ENCODE measurements around the gene PAQR6.
"Not testable (repeated sequence)": the region's sequence is repeated elsewhere in the genome, so short reads cannot be mapped to it uniquely, and the experiment has no call there.

DNA sequence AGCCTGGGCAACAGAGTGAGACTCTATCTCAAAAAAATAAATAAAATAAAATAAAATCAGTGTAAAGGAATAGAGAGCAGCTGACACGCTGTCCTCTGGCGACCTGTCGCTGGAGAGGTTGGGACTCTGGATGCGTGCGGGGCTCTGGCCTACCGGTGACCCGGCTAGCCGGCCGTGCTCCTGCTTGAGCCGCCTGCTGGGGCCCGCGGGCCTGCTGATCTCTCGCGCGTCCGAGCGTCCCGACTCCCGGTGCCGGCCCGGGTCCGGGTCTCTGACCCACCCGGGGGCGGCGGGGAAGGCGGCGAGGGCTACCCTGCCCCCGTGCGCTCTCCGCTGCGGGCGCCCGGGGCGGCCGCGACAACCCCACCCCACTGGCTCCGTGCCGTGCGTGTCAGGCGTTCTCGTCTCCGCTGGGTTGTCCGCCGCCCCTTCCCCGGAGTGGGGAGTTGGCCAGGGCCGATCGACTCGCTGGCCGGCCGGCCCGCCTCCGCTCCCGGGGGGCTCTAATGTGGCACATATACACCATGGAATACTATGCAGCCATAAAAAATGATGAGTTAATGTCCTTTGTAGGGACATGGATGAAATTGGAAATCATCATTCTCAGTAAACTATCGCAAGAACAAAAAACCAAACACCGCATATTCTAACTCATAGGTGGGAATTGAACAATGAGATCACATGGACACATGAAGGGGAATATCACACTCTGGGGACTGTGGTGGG, 31.3 kb downstream of the PAQR6 start:
- TF ChIP-seq CTCF (IDR thresholded peaks at IDR 0.05); POLR2A (IDR thresholded peaks at IDR 0.05); POLR2AphosphoS5 (IDR thresholded peaks at IDR 0.05; ENCODE audit: insufficient read depth in 1 of 2, low read depth in 1 of 2): not testable (repeated sequence)
